Renal cortex interstitium (tissue), 11 donors: ENCODE data around the gene SERGEF. TPM values are rescaled to one million over a fixed set of nuclear protein-coding genes. Genes with fewer than 3 reads are reported as not detected.
A peak's percentile ranks its signal among the peaks of the same experiment; 100 is the strongest.

Experiments used
- DNase-seq, 11 donors: peaks; one replicate each; pipeline ENCODE4 v3.0.0-alpha.2; 2013; ENCODE audit warnings: low read depth in 9 of 11, low spot score in 4 of 11; ENCODE audit errors: extremely low read depth in 1 of 11
- polyA plus RNA-seq, 3 donors: library from polyadenylated mRNA; unstranded; fragments of 120-200 nt; gene quantifications; one replicate each; pipeline ENCODE4 v1.2.1, GENCODE V29; 2013; ENCODE audit not compliant: insufficient read length in 3 of 3

Gene SERGEF
- polyA plus RNA-seq, 3 donors = 19.9 to 20.8 (median 20.4) TPM

GRCh38 chr11:17850336-17850735 lies 162.5 kb downstream of the SERGEF start:
- no peak for DNase-seq

GRCh38 chr11:17848715-17849114 lies 164.1 kb downstream of the SERGEF start:
- DNase-seq = no peak

DNA sequence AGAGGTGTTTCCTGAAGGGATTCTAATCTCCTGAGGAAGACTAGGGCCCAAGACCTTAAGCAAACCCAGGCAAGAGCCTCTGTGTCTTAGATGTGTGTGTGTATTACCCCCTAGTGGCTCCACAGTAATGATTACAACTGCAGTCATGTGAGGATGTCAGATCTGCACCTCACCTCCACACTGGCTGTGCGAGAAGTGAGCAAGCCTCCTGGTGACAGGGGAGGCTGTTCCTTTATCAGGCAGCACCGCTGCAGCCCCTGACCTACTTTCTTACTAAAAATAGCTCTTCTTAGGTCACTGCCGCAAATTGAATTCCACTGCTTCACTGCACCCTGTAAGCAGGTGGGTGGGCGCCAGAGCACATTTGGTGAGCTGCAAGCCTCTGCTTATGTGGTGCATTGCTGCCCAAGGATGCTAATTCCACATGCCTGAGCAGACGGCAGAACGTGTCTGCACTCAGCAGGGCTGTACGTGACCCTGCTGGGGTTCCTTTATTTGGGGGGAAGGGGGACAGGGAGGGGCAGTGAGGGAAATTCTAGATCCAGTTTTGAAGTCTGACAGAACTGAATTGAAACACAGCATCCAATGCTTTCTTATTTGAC lies 165.9 kb downstream of the SERGEF start:
- peak in 3 of 11 donors; percentile 4 to 15 (median 8) for DNase-seq

- DNase-seq = no peak
Observed at GRCh38 chr11:17845431-17845881, 167.4 kb downstream of the SERGEF start.

- no peak for DNase-seq
Observed at GRCh38 chr11:17840101-17840548, 172.7 kb downstream of the SERGEF start.

DNA sequence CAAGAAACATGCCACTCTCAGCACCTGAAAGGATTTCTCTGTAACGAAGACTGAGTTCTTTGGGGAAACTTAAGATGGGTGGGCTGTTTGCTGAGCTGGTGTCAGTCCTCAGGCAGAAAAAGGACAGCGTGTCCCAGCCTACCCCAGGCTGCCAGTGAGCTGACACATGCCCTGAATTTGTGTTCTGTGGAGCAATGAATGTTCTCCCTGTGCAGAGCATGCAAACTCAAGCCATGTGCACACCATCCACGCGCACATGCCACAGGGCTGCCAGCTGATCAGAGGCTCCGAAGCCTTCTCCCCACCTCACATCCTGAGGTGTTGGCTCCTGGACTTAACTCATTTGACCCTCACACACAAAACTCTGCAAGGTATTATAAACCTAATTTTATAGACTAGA lies 173.4 kb downstream of the SERGEF start:
- DNase-seq = no peak

DNA sequence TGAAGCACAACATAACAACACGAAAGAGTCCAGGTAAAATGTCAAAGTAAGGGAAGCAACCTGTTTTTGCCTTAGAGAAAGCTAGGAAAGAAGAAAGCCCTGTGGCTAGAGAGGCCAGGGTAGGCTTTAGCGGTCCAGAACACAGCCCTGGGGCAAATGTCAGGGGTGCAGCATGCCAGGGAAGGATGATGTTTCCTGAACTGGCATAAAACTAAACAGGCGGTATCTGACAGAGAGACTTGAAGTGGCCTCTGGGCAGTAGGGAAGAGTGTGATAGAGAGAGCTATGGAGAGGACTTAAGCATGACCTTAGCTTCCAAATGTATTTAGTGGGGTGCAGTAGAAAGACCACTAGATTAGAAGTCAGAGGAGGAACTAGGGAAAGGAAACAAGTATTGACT lies 174.7 kb downstream of the SERGEF start:
- no peak for DNase-seq

DNA sequence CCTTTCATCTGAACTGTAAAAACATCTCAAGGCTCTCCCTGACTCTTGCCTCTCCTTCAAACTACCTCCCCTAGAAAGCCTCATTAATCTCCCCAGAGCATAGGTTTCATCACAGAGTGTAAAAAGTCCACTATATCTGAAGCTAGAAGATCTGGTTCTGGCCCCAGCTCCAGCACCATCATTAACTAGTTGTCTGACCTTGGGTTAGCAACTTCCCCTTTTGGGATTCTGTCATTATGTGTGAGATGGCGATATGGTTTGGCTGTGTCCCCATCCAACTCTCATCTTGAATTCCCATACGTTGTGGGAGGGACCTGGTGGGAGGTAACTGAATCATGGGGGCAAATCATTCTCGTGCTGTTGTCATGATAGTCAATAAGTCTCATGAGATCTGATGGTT lies 181.0 kb downstream of the SERGEF start:
- no peak for DNase-seq

DNA sequence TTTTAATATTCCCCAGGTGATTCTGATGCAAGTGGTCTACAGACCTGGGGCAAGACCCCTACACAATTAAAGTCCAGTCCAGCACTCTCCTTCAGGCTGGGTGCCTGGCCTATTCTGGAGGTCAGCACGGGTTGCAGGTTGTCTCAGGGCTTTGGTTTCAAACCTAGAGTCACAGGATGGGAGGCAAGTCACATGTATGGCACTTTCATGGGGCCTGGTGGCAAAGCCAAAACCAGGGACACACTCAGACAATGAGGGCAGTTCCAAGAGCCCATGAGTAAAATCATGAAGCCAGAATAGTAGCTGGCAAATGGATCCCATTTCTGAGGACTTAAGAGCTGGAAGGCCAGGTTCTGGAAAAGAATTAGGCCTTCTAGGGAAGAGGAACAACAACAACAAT lies 181.6 kb downstream of the SERGEF start:
- no peak for DNase-seq

- peak in 9 of 11 donors; percentile 49 to 85 (median 68) for DNase-seq
Observed at GRCh38 chr11:17828311-17828751, 184.5 kb downstream of the SERGEF start.

DNA sequence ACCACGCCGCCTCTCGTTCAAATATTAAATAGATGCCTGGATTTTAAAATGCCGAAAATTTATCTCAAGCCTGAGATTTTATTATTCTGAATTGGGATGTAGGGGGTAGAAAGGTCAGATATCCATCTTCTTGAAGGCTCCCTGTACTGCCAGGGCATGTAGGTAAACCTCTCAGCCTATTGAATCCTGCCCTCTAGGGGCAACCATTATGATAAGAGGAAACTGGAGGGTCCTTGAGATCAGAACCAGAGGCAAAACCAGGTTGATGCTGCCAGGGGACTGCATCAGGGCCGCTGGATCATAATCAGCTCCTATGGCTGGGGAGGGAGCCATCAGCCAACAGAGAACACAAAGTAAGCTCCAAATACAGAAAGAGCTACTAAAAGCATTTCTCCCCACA lies 185.8 kb downstream of the SERGEF start:
- no peak for DNase-seq

DNA sequence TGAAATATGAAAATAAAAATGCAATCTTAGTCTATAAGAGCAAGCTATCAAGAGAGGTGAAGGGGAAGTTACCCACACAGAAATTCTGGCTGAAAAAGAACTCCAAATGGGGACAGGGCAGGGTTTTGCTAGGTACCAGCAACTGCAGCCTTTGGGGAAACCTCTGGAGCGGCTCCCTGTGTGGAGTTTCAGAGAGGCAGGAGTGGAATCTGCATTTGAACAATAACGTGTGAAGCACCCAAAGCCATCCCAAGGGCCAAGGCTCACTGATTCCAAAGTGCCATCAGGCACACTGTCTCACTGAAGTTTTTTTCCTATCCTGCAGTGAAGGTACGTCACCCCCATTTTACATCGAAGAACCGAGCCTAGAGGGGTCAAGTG lies 190.5 kb downstream of the SERGEF start:
- DNase-seq = no peak

DNA sequence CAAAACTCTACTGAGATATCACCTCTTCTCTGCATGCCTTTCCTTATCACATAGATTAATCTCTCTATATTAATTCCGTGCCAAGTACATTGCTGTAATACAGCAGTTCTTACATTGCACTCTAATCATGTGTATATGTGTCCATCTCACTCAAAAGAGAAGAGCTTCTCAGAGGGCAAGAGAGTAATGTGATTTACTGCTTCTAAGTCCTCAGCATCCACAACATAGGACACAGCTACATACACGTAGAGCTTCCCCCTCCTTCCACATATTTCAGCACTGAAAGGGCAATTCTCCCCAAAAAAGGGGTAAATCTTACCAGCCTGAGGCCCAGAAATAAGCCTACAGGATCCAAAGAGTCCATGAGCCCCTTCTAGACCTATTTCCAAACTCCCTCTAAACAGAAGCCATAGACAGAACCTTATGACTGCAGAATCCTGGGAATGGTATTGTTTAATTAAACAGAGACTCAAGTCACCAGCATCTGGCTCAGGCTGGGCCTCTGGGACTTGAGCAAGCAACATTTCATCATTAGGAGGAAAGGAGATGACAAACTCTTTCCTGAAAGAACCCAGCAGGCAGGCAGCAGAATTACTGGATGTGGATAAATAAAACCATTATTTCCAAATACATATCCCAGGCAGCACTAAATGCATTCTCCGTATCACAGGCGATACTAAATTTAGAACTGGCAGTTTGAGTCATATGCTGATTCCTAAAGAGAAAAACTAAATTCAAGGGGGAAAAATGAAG lies 191.0 kb downstream of the SERGEF start:
- DNase-seq = peak in 2 of 11 donors; percentile 34 to 43

GRCh38 chr11:17816232-17816931 lies 196.5 kb downstream of the SERGEF start:
- DNase-seq = no peak

DNA sequence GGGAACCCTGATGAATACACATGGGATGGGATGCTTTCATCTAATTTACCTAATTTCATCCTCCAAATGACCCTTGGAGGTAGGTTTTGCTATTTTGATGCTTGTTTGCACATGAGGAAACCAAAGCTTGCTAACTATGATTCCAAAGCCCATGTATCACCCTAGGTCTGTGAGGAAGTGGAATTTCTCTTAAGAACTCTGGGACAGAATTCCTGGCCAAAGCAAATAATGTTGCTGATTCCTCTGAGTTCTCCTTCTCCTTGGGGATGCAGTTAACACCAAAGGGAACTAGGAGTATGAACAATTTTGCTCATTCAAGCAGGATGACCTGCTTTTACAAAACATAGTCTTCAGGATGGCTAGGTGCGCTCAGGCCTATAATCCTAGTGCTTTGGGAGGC lies 198.3 kb downstream of the SERGEF start:
- no peak for DNase-seq

- no peak for DNase-seq
Observed at GRCh38 chr11:17813391-17814059, 199.3 kb downstream of the SERGEF start.

DNA sequence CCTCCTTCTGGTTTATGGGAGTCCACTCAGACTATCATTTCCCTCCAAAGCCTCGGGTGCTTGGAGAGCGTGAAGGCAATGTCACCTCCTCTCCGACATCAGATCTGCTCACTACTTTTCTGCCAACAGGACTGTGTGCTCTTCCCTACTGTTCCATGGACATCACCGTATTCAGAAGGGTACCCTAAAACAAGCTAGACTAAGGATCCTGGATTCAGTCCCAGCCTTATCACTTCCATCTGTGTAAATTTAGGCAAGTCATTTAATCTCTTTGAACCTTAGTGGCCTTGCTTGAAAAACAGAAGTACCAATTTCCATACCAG lies 200.0 kb downstream of the SERGEF start:
- DNase-seq = no peak

DNA sequence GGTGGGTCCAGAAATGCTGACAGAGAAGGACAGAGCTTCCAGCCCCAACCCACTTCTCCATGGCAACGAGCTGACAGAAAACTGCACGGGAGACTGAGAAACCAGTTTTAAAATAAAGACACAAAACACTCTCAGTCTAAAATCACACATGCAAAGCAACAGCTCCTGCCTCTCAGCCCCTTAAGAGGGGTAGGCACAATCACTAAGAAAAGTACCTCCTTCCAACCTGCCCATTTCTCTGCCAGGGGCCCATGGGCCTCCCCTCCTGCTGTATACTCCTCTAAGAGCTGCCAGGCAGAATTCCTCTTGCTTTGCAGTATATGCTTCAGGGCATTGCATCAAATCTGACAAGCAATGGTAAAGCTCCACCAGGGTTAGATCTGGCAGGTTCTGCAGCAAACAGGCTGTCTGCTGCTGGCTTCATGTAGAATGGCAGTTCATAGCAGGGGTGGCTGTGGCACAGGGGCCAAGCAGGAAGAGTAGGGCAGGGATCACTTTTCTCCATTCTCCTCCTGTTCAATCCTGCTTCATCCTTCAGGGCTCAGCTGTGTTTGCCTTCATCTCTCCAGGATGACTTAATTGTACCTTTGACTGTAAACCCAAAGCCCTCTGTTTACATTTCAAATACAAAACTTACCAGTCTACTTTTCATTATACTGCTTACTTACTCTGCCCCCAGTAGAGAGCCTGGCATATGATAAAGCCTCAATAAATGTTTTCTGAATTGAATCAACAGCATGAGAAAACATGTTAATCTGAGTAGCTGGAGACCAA lies 200.6 kb downstream of the SERGEF start:
- DNase-seq = no peak

DNA sequence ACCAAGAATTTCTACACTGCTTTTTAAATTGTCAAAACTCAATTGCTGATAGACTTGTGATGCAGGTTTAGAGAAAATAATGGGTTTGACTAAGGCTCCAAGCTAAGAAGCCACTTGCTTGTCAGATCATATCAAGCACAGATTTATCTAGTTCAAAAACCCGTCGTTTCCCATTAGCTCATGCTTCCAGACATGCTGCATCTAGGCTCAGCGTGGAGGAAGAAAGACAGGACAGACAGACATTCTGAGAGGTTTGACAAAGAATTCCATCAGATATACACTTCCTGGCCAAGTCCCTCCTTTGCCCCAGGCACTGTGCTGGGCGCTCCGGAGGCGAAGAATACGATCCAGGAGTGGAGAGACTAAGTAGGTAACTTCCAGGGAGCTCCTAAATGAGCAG lies 201.5 kb downstream of the SERGEF start:
- DNase-seq = no peak
